Parathyroid adenoma (tissue), 2 donors: ENCODE data around the gene MGMT.

Experiments used
- H2AFZ ChIP-seq: fragments of 300-600 bp; sonication (generic); one replicate; pipeline ENCODE4 v1.7.0; 2017; ENCODE audit warnings: antibody characterized with exemption, mild to moderate bottlenecking
- H3K27ac ChIP-seq: fragments of 300-600 bp; sonication (generic); one replicate; pipeline ENCODE4 v1.7.0; 2017
- H3K27me3 ChIP-seq: fragments of 300-600 bp; sonication (generic); one replicate; pipeline ENCODE4 v1.7.0; 2017; ENCODE audit warnings: low read length; ENCODE audit not compliant: control insufficient read depth, insufficient read depth
- H3K36me3 ChIP-seq: fragments of 300-600 bp; sonication (generic); one replicate; pipeline ENCODE4 v1.7.0; 2017; ENCODE audit warnings: low read length; ENCODE audit not compliant: control insufficient read depth, insufficient read depth
- H3K4me1 ChIP-seq: fragments of 300-600 bp; sonication (generic); one replicate; pipeline ENCODE4 v1.7.0; 2017; ENCODE audit warnings: control low read depth
- H3K4me2 ChIP-seq: fragments of 300-600 bp; sonication (generic); one replicate; pipeline ENCODE4 v1.7.0; 2017; ENCODE audit warnings: low read length
- H3K4me3 ChIP-seq: fragments of 300-600 bp; sonication (generic); one replicate; pipeline ENCODE4 v1.7.0; 2017; ENCODE audit warnings: low read depth, low read length
- H3K79me2 ChIP-seq: fragments of 300-600 bp; sonication (generic); one replicate; pipeline ENCODE4 v1.7.0; 2017; ENCODE audit warnings: control low read depth
- H3K9ac ChIP-seq: fragments of 300-600 bp; sonication (generic); one replicate; pipeline ENCODE4 v1.7.0; 2017; ENCODE audit warnings: mild to moderate bottlenecking
- H3K9me3 ChIP-seq: fragments of 300-600 bp; sonication (generic); one replicate; pipeline ENCODE4 v1.7.0; 2017; ENCODE audit warnings: low read length; ENCODE audit not compliant: control insufficient read depth
- TF ChIP-seq, protein P1 (sequence below): fragments of 300-600 bp; sonication (generic); IDR thresholded peaks from one replicate; pipeline ENCODE4 v1.7.0; 2017; ENCODE audit warnings: antibody characterized with exemption, mild to moderate bottlenecking
- donor health status: primary hyperparathyroidism.

MGMT gene

DNA sequence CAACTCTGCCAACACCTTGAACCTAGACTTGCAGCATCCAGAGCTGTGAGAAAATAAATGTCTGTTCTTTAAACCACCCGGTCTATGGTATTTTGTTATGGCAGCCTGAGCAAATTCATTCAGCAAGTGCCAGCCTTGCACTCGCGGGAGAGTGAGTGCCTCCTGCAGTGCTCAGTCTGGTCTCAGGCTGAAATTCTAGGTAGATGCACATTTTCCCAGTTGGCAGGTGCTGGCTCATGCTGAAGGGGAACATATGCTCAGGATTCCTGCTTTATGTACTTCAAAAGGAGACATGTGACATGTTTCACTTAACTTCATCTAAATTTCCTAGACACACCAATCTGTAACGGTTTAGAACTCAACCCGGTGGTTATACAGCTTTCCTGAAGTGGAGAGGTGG is 170.8 kb downstream of the MGMT start:
- TF ChIP-seq, protein P1, sequence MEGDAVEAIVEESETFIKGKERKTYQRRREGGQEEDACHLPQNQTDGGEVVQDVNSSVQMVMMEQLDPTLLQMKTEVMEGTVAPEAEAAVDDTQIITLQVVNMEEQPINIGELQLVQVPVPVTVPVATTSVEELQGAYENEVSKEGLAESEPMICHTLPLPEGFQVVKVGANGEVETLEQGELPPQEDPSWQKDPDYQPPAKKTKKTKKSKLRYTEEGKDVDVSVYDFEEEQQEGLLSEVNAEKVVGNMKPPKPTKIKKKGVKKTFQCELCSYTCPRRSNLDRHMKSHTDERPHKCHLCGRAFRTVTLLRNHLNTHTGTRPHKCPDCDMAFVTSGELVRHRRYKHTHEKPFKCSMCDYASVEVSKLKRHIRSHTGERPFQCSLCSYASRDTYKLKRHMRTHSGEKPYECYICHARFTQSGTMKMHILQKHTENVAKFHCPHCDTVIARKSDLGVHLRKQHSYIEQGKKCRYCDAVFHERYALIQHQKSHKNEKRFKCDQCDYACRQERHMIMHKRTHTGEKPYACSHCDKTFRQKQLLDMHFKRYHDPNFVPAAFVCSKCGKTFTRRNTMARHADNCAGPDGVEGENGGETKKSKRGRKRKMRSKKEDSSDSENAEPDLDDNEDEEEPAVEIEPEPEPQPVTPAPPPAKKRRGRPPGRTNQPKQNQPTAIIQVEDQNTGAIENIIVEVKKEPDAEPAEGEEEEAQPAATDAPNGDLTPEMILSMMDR, result no peak
- no peak overlapping the region for H3K9ac ChIP-seq
- no peak overlapping the region for H3K27ac ChIP-seq
- H3K4me2 ChIP-seq, result no peak overlapping the region
- no peaks in the 10 kb centered on the region for H3K79me2 ChIP-seq
- no peaks in the 10 kb centered on the region for H3K4me1 ChIP-seq
- no peak overlapping the region for H2AFZ ChIP-seq
- H3K36me3 ChIP-seq, result no peaks in the 10 kb centered on the region
- H3K9me3 ChIP-seq, result no peaks in the 10 kb centered on the region
- H3K4me3 ChIP-seq, result no peak overlapping the region
- no peaks in the 10 kb centered on the region for H3K27me3 ChIP-seq

DNA sequence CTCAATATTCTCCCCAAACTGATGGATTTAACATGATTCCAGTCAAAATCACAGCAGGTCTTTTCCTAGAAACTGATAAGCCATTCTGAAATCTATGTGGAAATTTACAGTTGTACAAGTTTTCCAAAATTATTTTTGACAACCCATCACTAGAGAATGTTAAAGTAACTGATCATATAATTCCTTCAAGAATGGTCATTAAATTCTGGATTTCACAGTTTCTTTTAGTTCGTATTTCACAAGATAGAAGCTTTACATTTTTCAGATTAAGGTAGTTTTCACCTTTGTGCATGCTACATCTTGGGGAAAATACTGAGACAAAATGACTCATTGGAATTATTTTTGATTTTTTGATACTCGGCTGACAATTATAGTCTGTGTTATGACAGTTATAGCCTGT is 174.3 kb downstream of the MGMT start:
- Histone ChIP-seq H3K9ac (no peak overlapping the region), H3K27ac (no peak overlapping the region), H3K79me2 (no peaks in the 10 kb centered on the region), H2AFZ (no peak overlapping the region), H3K36me3 (no peaks in the 10 kb centered on the region), H3K4me2 (no peak overlapping the region), H3K4me3 (no peak overlapping the region), H3K27me3 (no peaks in the 10 kb centered on the region), H3K9me3 (no peaks in the 10 kb centered on the region), H3K4me1 (no peaks in the 10 kb centered on the region)
- TF ChIP-seq, protein P1, result no peak

GRCh38 chr10:129641982-129642381 is 174.9 kb downstream of the MGMT start:
- H3K27ac ChIP-seq, result no peak overlapping the region
- H2AFZ ChIP-seq, result no peak overlapping the region
- no peaks in the 10 kb centered on the region for H3K27me3 ChIP-seq
- H3K9ac ChIP-seq, result no peak overlapping the region
- TF ChIP-seq, protein P1, result no peak
- H3K4me1 ChIP-seq, result no peaks in the 10 kb centered on the region
- H3K79me2 ChIP-seq, result no peaks in the 10 kb centered on the region
- H3K9me3 ChIP-seq, result no peaks in the 10 kb centered on the region
- H3K36me3 ChIP-seq, result no peaks in the 10 kb centered on the region
- H3K4me2 ChIP-seq, result no peak overlapping the region
- no peak overlapping the region for H3K4me3 ChIP-seq

- Histone ChIP-seq H3K9me3 (no peaks in the 10 kb centered on the region), H3K4me2 (no peak overlapping the region), H3K79me2 (no peaks in the 10 kb centered on the region), H3K36me3 (no peaks in the 10 kb centered on the region), H2AFZ (no peak overlapping the region), H3K27ac (no peak overlapping the region), H3K4me3 (no peak overlapping the region), H3K4me1 (no peaks in the 10 kb centered on the region), H3K27me3 (no peaks in the 10 kb centered on the region), H3K9ac (no peak overlapping the region)
- TF ChIP-seq, protein P1, result no peak
Observed at GRCh38 chr10:129642427-129642826, 175.4 kb downstream of the MGMT start.

DNA sequence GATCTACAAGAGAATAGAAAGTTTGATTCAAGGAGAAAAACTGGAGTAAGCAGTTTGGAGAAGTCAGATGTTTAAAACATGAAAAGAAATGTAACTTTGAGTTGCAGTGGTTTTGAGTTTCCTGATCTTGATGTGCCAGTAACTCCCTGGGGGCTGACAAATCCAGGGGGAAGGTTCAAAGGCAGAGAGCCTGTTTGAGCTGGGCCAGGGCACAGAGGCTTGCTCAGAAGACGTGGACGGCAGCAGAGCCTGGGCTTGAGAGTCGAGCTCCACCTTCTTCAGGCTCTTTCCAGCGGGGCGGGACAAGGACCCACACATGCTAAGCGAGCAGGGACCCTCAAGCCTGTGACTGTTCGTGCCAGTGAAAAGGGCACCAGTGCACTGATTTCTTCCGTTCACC is 176.2 kb downstream of the MGMT start:
- TF ChIP-seq, protein P1, result no peak
- H3K36me3 ChIP-seq, result no peaks in the 10 kb centered on the region
- H3K79me2 ChIP-seq, result no peaks in the 10 kb centered on the region
- no peak overlapping the region for H3K4me3 ChIP-seq
- no peaks in the 10 kb centered on the region for H3K4me1 ChIP-seq
- H3K27ac ChIP-seq, result no peak overlapping the region
- H2AFZ ChIP-seq, result no peak overlapping the region
- H3K9ac ChIP-seq, result no peak overlapping the region
- H3K9me3 ChIP-seq, result no peaks in the 10 kb centered on the region
- H3K4me2 ChIP-seq, result no peak overlapping the region
- no peaks in the 10 kb centered on the region for H3K27me3 ChIP-seq
